ENCODE measurements around the gene NDE1.

Gene NDE1

GRCh38 chr16:15732416-15732815 lies 82.4 kb downstream of the NDE1 start:
- TF ChIP-seq YY1 (IDR thresholded peaks at IDR 0.05; ENCODE audit: low read depth): no peak
- TF ChIP-seq ZBTB7A (IDR thresholded peaks at IDR 0.05; ENCODE audit: low read depth): no peak

GRCh38 chr16:15735610-15736009 lies 85.6 kb downstream of the NDE1 start:
- TF ChIP-seq EP300 (IDR thresholded peaks at IDR 0.05; ENCODE audit: borderline replicate concordance) (no peak), REST (IDR thresholded peaks at IDR 0.05; ENCODE audit: low read depth) (no peak)

GRCh38 chr16:15736529-15736928 lies 86.5 kb downstream of the NDE1 start:
- TF ChIP-seq MAX (IDR thresholded peaks at IDR 0.05): no peak
- no peak for TF ChIP-seq NFIC (IDR thresholded peaks at IDR 0.05)
- TF ChIP-seq RAD21 (IDR thresholded peaks at IDR 0.05; ENCODE audit: low read depth): no peak
- no peak for TF ChIP-seq TAF1 (IDR thresholded peaks at IDR 0.05; ENCODE audit: low read depth)
- no peak for TF ChIP-seq EP300 (IDR thresholded peaks at IDR 0.05; ENCODE audit: borderline replicate concordance)
- no peak for TF ChIP-seq ZBTB7A (IDR thresholded peaks at IDR 0.05; ENCODE audit: low read depth)
- TF ChIP-seq USF1 (IDR thresholded peaks at IDR 0.05): no peak
- no peak for TF ChIP-seq FOXM1 (IDR thresholded peaks at IDR 0.05; ENCODE audit: borderline replicate concordance, low read depth)
- no peak for TF ChIP-seq TCF12 (IDR thresholded peaks at IDR 0.05; ENCODE audit: low read depth)
- TF ChIP-seq REST (IDR thresholded peaks at IDR 0.05; ENCODE audit: low read depth): no peak
- no peak for TF ChIP-seq CREB1 (IDR thresholded peaks at IDR 0.05; ENCODE audit: low read depth)
- TF ChIP-seq YY1 (IDR thresholded peaks at IDR 0.05; ENCODE audit: low read depth): no peak
- no peak for TF ChIP-seq TEAD4 (IDR thresholded peaks at IDR 0.05)
- TF ChIP-seq EGR1 (IDR thresholded peaks at IDR 0.05): no peak

GRCh38 chr16:15737140-15737644 lies 87.1 kb downstream of the NDE1 start:
- no peak for TF ChIP-seq RAD21 (IDR thresholded peaks at IDR 0.05; ENCODE audit: low read depth)
- TF ChIP-seq EGR1 (IDR thresholded peaks at IDR 0.05): no peak
- no peak for TF ChIP-seq EP300 (IDR thresholded peaks at IDR 0.05; ENCODE audit: borderline replicate concordance)
- no peak for TF ChIP-seq FOXM1 (IDR thresholded peaks at IDR 0.05; ENCODE audit: borderline replicate concordance, low read depth)

GRCh38 chr16:15739464-15739863 lies 89.4 kb downstream of the NDE1 start:
- TF ChIP-seq YY1 (IDR thresholded peaks at IDR 0.05; ENCODE audit: low read depth) (no peak), NFIC (IDR thresholded peaks at IDR 0.05) (no peak), TCF12 (IDR thresholded peaks at IDR 0.05; ENCODE audit: low read depth) (no peak), CEBPB (IDR thresholded peaks at IDR 0.05) (no peak), MAX (IDR thresholded peaks at IDR 0.05) (no peak), ZBTB7A (IDR thresholded peaks at IDR 0.05; ENCODE audit: low read depth) (no peak), RAD21 (IDR thresholded peaks at IDR 0.05; ENCODE audit: low read depth) (no peak), TAF1 (IDR thresholded peaks at IDR 0.05; ENCODE audit: low read depth) (no peak), USF1 (IDR thresholded peaks at IDR 0.05) (no peak), TEAD4 (IDR thresholded peaks at IDR 0.05) (no peak), EGR1 (IDR thresholded peaks at IDR 0.05) (no peak)

GRCh38 chr16:15739950-15740349 lies 89.9 kb downstream of the NDE1 start:
- TF ChIP-seq USF1 (IDR thresholded peaks at IDR 0.05) (no peak), EP300 (IDR thresholded peaks at IDR 0.05; ENCODE audit: borderline replicate concordance) (no peak), TEAD4 (IDR thresholded peaks at IDR 0.05) (no peak), TAF1 (IDR thresholded peaks at IDR 0.05; ENCODE audit: low read depth) (no peak), REST (IDR thresholded peaks at IDR 0.05; ENCODE audit: low read depth) (no peak), TCF12 (IDR thresholded peaks at IDR 0.05; ENCODE audit: low read depth) (no peak), NFIC (IDR thresholded peaks at IDR 0.05) (no peak)
